ENCODE results near the gene SLC8A1. TPM values are rescaled to one million over a fixed set of nuclear protein-coding genes. Genes with fewer than 3 reads are reported as not detected.

The SLC8A1 gene
- total RNA-seq, 1 donor from 2014 or later: 5.7 TPM

- Mint-ChIP-seq H3K27ac (no peak overlapping the region), H3K4me3 (ENCODE audit: low read depth) (no peak overlapping the region), H3K27me3 (no peaks in the 10 kb centered on the region), H3K9me3 (ENCODE audit: low read depth) (peaks cover 18% of the 10 kb centered on the region), H3K36me3 (ENCODE audit: insufficient read depth) (no peaks in the 10 kb centered on the region), H3K4me1 (ENCODE audit: low read depth) (no peaks in the 10 kb centered on the region)
- no peak for DNase-seq (ENCODE audit: low spot score, unreplicated experiment)
- no peak for TF ChIP-seq CTCF (IDR thresholded peaks at IDR 0.05; ENCODE audit: unreplicated experiment)
These were observed 232.7 kb downstream of the SLC8A1 start for GRCh38 chr2:40219141-40219540.

DNA sequence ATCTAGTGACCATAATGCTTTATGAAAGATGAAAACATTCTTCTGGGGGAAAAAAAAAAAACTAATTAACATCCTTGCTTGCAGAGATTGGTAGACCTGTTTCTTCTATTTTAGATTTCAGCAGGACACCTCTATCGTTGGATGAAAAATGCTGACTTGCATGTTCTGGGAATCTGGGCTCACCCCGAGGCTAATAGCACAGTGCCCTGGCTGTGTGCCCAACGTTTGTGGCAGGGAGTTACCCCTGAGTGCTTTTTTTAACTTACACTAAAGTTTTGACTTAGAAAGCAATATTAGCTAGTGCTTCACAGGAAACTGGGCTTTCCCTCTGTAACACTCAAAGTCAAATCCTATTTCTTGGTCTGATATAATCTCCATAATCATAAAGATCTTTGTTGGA is 233.2 kb downstream of the SLC8A1 start:
- no peaks in the 10 kb centered on the region for H3K36me3 Mint-ChIP-seq (ENCODE audit: insufficient read depth)
- no peak for DNase-seq (ENCODE audit: low spot score, unreplicated experiment)
- no peaks in the 10 kb centered on the region for H3K27me3 Mint-ChIP-seq
- H3K4me1 Mint-ChIP-seq (ENCODE audit: low read depth): no peaks in the 10 kb centered on the region
- no peak overlapping the region for H3K27ac Mint-ChIP-seq
- peaks cover 18% of the 10 kb centered on the region for H3K9me3 Mint-ChIP-seq (ENCODE audit: low read depth)
- H3K4me3 Mint-ChIP-seq (ENCODE audit: low read depth): no peak overlapping the region
- no peak for TF ChIP-seq CTCF (IDR thresholded peaks at IDR 0.05; ENCODE audit: unreplicated experiment)

DNA sequence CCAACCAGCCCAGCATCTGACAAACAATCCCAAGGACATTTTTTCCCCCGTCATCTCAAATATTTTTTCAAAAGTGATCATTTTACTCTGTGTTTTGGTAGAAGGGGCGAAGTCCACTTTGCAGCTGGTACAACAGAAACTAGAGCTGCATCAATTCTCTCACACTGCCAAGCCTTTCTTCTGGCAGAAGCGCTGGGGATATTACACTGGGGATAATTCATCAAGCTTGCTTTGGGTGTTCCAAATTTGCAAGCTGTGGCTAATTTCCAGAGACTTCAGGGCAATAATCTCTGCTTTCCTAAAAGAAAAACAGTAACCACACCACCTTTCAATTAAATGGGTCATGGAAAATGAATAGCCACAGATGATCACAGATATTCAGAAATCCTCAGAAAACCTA is 238.3 kb downstream of the SLC8A1 start:
- no peak for TF ChIP-seq CTCF (IDR thresholded peaks at IDR 0.05; ENCODE audit: unreplicated experiment)
- Mint-ChIP-seq H3K9me3 (ENCODE audit: low read depth) (peaks cover 14% of the 10 kb centered on the region), H3K4me3 (ENCODE audit: low read depth) (no peak overlapping the region), H3K36me3 (ENCODE audit: insufficient read depth) (no peaks in the 10 kb centered on the region), H3K27ac (no peak overlapping the region), H3K4me1 (ENCODE audit: low read depth) (no peaks in the 10 kb centered on the region), H3K27me3 (no peaks in the 10 kb centered on the region)
- no peak for DNase-seq (ENCODE audit: low spot score, unreplicated experiment)

- Mint-ChIP-seq H3K4me3 (ENCODE audit: low read depth) (no peak overlapping the region), H3K27me3 (no peaks in the 10 kb centered on the region), H3K4me1 (ENCODE audit: low read depth) (no peaks in the 10 kb centered on the region), H3K9me3 (ENCODE audit: low read depth) (peaks cover 14% of the 10 kb centered on the region), H3K27ac (no peak overlapping the region), H3K36me3 (ENCODE audit: insufficient read depth) (no peaks in the 10 kb centered on the region)
- DNase-seq (ENCODE audit: low spot score, unreplicated experiment): no peak
- peak; percentile 15 for TF ChIP-seq CTCF (IDR thresholded peaks at IDR 0.05; ENCODE audit: unreplicated experiment)
These were observed 238.8 kb downstream of the SLC8A1 start for GRCh38 chr2:40213071-40213470.

GRCh38 chr2:40210968-40211353 is 240.9 kb downstream of the SLC8A1 start:
- Mint-ChIP-seq H3K27me3 (no peaks in the 10 kb centered on the region), H3K4me1 (ENCODE audit: low read depth) (no peaks in the 10 kb centered on the region), H3K4me3 (ENCODE audit: low read depth) (no peak overlapping the region), H3K27ac (no peak overlapping the region), H3K9me3 (ENCODE audit: low read depth) (no peaks in the 10 kb centered on the region), H3K36me3 (ENCODE audit: insufficient read depth) (no peaks in the 10 kb centered on the region)
- no peak for DNase-seq (ENCODE audit: low spot score, unreplicated experiment)
- TF ChIP-seq CTCF (IDR thresholded peaks at IDR 0.05; ENCODE audit: unreplicated experiment): no peak

Data from progenitor cell of endocrine pancreas (in vitro differentiated cells).